PC-9 (cell line): ENCODE results near the gene PCDH9.

Experiments
- CTCF ChIP-seq: fragments of 200-600 bp; sonication (generic); conservative IDR thresholded peaks from 2 replicates; pipeline ENCODE4 v1.6.1; 2017; ENCODE audit warnings: mixed run types, antibody characterized with exemption, mild to moderate bottlenecking, moderate library complexity
- EZH2 ChIP-seq: fragments of 200-600 bp; sonication (generic); IDR thresholded peaks from 2 replicates; pipeline ENCODE4 v1.8.0; 2017; ENCODE audit warnings: antibody characterized with exemption, low read depth

GRCh38 chr13:66659701-66660467 is 570.3 kb downstream of the PCDH9 start:
- no peak for TF ChIP-seq CTCF
- TF ChIP-seq EZH2: no peak
